ENCODE measurements around the gene RPF1. TPM values are rescaled to one million over a fixed set of nuclear protein-coding genes. Genes with fewer than 3 reads are reported as not detected.

RPF1 gene
- total RNA-seq, 1 donor from 2014 or later, result 22.4 TPM

Other genes starting within 250 kb of the RPF1 start
- gene SAMD13, start 177.6 kb upstream of the RPF1 start, total RNA-seq, result 0.61 TPM
- 0.39 TPM for gene DNASE2B, start 80.8 kb upstream of the RPF1 start, total RNA-seq
- 0.71 TPM for gene SPATA1, start 27.1 kb downstream of the RPF1 start, total RNA-seq
- gene GNG5, start 27.3 kb downstream of the RPF1 start, total RNA-seq, result 84.8 TPM
- gene CTBS, start 95.2 kb downstream of the RPF1 start, total RNA-seq, result 16.8 TPM
- 1.8 TPM for gene SSX2IP, start 211.2 kb downstream of the RPF1 start, total RNA-seq